Inferior parietal cortex (tissue), 1 donor: Measurements from ENCODE around the gene PARD3.
"Not testable (repeated sequence)": the region's sequence is repeated elsewhere in the genome, so short reads cannot be mapped to it uniquely, and the experiment has no call there.

Source experiments
- DNase-seq: peaks from one replicate; pipeline ENCODE4 v3.0.0-alpha.2; 2016; ENCODE audit errors: extremely low spot score

PARD3 gene

GRCh38 chr10:34766811-34767494, 48.1 kb downstream of the PARD3 start:
- no peak for DNase-seq

GRCh38 chr10:34766266-34766600, 48.9 kb downstream of the PARD3 start:
- DNase-seq: no peak

- no peak for DNase-seq
These were observed 50.6 kb downstream of the PARD3 start for GRCh38 chr10:34764472-34764946.

- no peak for DNase-seq
These were observed 52.3 kb downstream of the PARD3 start for GRCh38 chr10:34762603-34763299.

GRCh38 chr10:34762156-34762555, 52.9 kb downstream of the PARD3 start:
- DNase-seq: no peak

GRCh38 chr10:34761453-34761852, 53.6 kb downstream of the PARD3 start:
- no peak for DNase-seq

- DNase-seq: no peak
These were observed 54.5 kb downstream of the PARD3 start for GRCh38 chr10:34760606-34761005.

GRCh38 chr10:34759837-34760215, 55.3 kb downstream of the PARD3 start:
- no peak for DNase-seq

GRCh38 chr10:34759161-34759836, 55.8 kb downstream of the PARD3 start:
- no peak for DNase-seq

- no peak for DNase-seq
These were observed 56.6 kb downstream of the PARD3 start for GRCh38 chr10:34758447-34758996.

- DNase-seq: no peak
These were observed 57.2 kb downstream of the PARD3 start for GRCh38 chr10:34757933-34758332.

- not testable (repeated sequence) for DNase-seq
These were observed 57.9 kb downstream of the PARD3 start for GRCh38 chr10:34757181-34757580.

- no peak for DNase-seq
These were observed 58.5 kb downstream of the PARD3 start for GRCh38 chr10:34756584-34756983.

- DNase-seq: no peak
These were observed 61.9 kb downstream of the PARD3 start for GRCh38 chr10:34753014-34753757.

- DNase-seq: no peak
These were observed 63.8 kb downstream of the PARD3 start for GRCh38 chr10:34751272-34751671.

GRCh38 chr10:34750795-34751194, 64.3 kb downstream of the PARD3 start:
- not testable (repeated sequence) for DNase-seq

- DNase-seq: no peak
These were observed 66.3 kb downstream of the PARD3 start for GRCh38 chr10:34748767-34749166.

GRCh38 chr10:34748357-34748756, 66.7 kb downstream of the PARD3 start:
- DNase-seq: no peak

- DNase-seq: no peak
These were observed 69.0 kb downstream of the PARD3 start for GRCh38 chr10:34746094-34746493.

GRCh38 chr10:34745244-34745643, 69.9 kb downstream of the PARD3 start:
- DNase-seq: no peak

GRCh38 chr10:34744590-34744989, 70.5 kb downstream of the PARD3 start:
- DNase-seq: no peak

- DNase-seq: no peak
These were observed 71.3 kb downstream of the PARD3 start for GRCh38 chr10:34743814-34744213.
